K562 treated with DMSO at 1 percent for 4 hours (cell line): ENCODE data around the gene GLTP. TPM values are rescaled to one million over a fixed set of nuclear protein-coding genes. Genes with fewer than 3 reads are reported as not detected.

Experiments used
- total RNA-seq: library from RNA; unstranded; fragments of 300-600 nt; gene quantifications from 2 replicates; pipeline ENCODE4 v1.2.3, GENCODE V29; 2022; ENCODE audit not compliant: insufficient read depth

The GLTP gene
- total RNA-seq = 5.3 and 5.9 TPM in 2 replicates

DNA sequence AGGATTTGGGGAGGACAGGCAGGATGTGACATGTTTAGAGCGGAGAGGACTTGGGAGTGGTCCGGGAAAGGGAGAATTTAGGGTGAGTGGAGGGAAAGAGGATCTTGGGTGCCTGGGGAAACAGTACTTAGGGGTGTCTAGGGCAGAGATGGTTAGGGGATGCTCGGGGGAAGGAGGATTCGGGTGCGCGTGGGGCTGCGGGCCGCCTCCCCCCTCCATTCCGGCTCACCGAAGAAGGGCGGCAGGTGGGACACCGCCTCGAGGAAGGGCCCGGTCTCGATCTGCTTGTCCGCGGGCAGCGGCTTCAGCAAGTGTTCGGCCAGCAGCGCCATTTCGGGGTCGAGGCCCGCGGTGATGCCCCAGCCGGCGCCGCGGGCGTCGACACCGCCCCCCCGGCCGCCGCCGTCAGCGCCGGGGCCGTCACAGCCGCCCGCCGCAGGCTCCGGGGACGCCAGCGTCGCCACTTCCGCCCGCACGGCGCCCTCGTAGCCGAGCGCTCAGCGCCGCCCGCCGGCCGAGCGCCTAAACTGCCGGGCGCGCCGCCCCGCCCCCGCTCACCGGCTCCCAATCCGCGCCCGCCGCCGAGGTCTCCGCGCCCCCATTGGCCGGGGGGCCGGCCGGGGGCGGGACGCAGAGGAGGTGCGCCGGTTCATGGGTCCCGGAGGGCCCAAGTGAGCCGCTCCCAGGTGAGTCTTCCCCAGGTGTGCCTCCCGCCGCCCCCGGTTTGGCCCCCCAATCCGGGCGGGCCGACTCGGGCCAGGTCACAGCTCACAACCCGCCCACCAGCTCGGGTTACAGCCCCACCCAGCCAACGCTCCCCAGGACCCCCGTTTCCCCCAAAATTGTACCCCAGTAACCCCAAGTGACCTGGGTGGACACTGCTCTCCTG, at the start of gene GLTP:
GLTP (minus strand) TSS at position 499 of the 889 bp plus-strand sequence; CDS start at position 332, 167 bp downstream.

GRCh38 chr12:109899783-109900751, 19.7 kb upstream of the GLTP start, which contains the start of gene TCHP:
TCHP (plus strand) TSS chr12:109900274; CDS start chr12:109903027, 2,753 bp downstream.

GRCh38 chr12:109833307-109834189, 46.8 kb downstream of the GLTP start, which contains the start of gene TRPV4:
TRPV4 (minus strand) TSS chr12:109833398; CDS start chr12:109814796, 18,602 bp downstream.

Other genes with a start within 250 kb of the GLTP start
- gene FAM222A, start 166.7 kb downstream of the GLTP start, total RNA-seq = 5.3 and 5.8 TPM in 2 replicates
- not detected in 2 replicates for gene TRPV4, start 47.1 kb downstream of the GLTP start, total RNA-seq
- 23.1 and 29.1 TPM in 2 replicates for gene TCHP, start 19.7 kb upstream of the GLTP start, total RNA-seq
- gene GIT2, start 115.8 kb upstream of the GLTP start, total RNA-seq = 14.9 and 16.4 TPM in 2 replicates
- gene ANKRD13A, start 118.9 kb upstream of the GLTP start, total RNA-seq = 52.1 and 56.6 TPM in 2 replicates
- 19.7 and 24.0 TPM in 2 replicates for gene C12orf76, start 168.0 kb upstream of the GLTP start, total RNA-seq
- gene IFT81, start 243.8 kb upstream of the GLTP start, total RNA-seq = 2.7 and 6.6 TPM in 2 replicates